CD4-positive, CD25-positive, alpha-beta regulatory T cell (primary cell): ENCODE measurements around the gene HEATR5A. TPM values are rescaled to one million over a fixed set of nuclear protein-coding genes. Genes with fewer than 3 reads are reported as not detected.
"Not testable (repeated sequence)": the region's sequence is repeated elsewhere in the genome, so short reads cannot be mapped to it uniquely, and the experiment has no call there.

Experiments
- ATAC-seq, 2 donors: fragments of 150-1000 bp; cut with Tn5 transposase; one replicate each; pipeline ENCODE4 v1.10.0; 2021; ENCODE audit warnings: low read depth in 2 of 2, moderate number of reproducible peaks in 2 of 2, moderate library complexity in 1 of 2
- DNase-seq, 3 donors: peaks; one replicate each; pipeline versions ENCODE4 v3.0.0 to v3.0.0-alpha.2; 2012 to 2022; ENCODE audit warnings: mixed read lengths in 1 of 3
- H3K27ac ChIP-seq: one replicate; pipeline ENCODE4 v1.7.0; 2013; ENCODE audit warnings: mild to moderate bottlenecking, low read length; ENCODE audit not compliant: insufficient read depth, poor library complexity, severe bottlenecking
- H3K27me3 ChIP-seq: one replicate; pipeline ENCODE4 v1.7.0; 2013; ENCODE audit warnings: low read length; ENCODE audit not compliant: control insufficient read depth, insufficient read depth
- H3K36me3 ChIP-seq: one replicate; pipeline ENCODE4 v1.7.0; 2013; ENCODE audit warnings: mild to moderate bottlenecking, low read length, moderate library complexity; ENCODE audit not compliant: control insufficient read depth, insufficient read depth
- H3K4me1 ChIP-seq: 2 replicates; pipeline ENCODE4 v1.7.0; 2013; ENCODE audit warnings: mild to moderate bottlenecking, low read length; ENCODE audit not compliant: insufficient read depth, control insufficient read depth, poor library complexity, severe bottlenecking
- H3K4me3 ChIP-seq: one replicate; pipeline ENCODE4 v1.7.0; 2013; ENCODE audit warnings: low read depth, mild to moderate bottlenecking, low read length, moderate library complexity
- H3K9me3 ChIP-seq, 2 experiments: 1 replicate in 1 of 2; 2 replicates in 1 of 2; pipeline ENCODE4 v1.7.0; 2013; ENCODE audit warnings: low read length in 2 of 2, mild to moderate bottlenecking in 1 of 2, moderate library complexity in 1 of 2; ENCODE audit not compliant: control insufficient read depth in 2 of 2
- H3K27ac Mint-ChIP-seq, 3 donors: one replicate each; pipeline ENCODE4 v1.8.0; 2020 to 2022; ENCODE audit warnings: mild to moderate bottlenecking in 3 of 3, mixed read lengths in 3 of 3, moderate library complexity in 2 of 3
- H3K27me3 Mint-ChIP-seq: one replicate; pipeline ENCODE4 v1.8.0; 2022; ENCODE audit warnings: mild to moderate bottlenecking, mixed read lengths
- H3K36me3 Mint-ChIP-seq: one replicate; pipeline ENCODE4 v1.8.0; 2020; ENCODE audit warnings: mixed read lengths
- H3K4me1 Mint-ChIP-seq, 4 donors: one replicate each; pipeline ENCODE4 v1.8.0; 2020 to 2022; ENCODE audit warnings: mixed read lengths in 4 of 4, mild to moderate bottlenecking in 1 of 4
- H3K4me3 Mint-ChIP-seq, 4 donors: one replicate each; pipeline ENCODE4 v1.8.0; 2020 to 2022; ENCODE audit warnings: mild to moderate bottlenecking in 4 of 4, mixed read lengths in 4 of 4, moderate library complexity in 3 of 4
- H3K9me3 Mint-ChIP-seq, 7 donors: one replicate each; pipeline ENCODE4 v1.8.0; 2020 to 2022; ENCODE audit warnings: mixed read lengths in 7 of 7, mild to moderate bottlenecking in 3 of 7, moderate library complexity in 2 of 7
- polyA plus RNA-seq, 4 donors: library from polyadenylated mRNA; unstranded; fragments of 300-500 nt; fragmentation: Illumina TruSeq; gene quantifications; one replicate each; pipeline ENCODE4 v1.2.3, GENCODE V29; 2021
- total RNA-seq: library from RNA; stranded (reverse); gene quantifications from one replicate; pipeline ENCODE4 v1.2.3, GENCODE V29; 2022

The HEATR5A gene
- 11.4 TPM for total RNA-seq
- 1 to 10 TPM; 4.2 to 7.4 (median 5.1) TPM for polyA plus RNA-seq

DNA sequence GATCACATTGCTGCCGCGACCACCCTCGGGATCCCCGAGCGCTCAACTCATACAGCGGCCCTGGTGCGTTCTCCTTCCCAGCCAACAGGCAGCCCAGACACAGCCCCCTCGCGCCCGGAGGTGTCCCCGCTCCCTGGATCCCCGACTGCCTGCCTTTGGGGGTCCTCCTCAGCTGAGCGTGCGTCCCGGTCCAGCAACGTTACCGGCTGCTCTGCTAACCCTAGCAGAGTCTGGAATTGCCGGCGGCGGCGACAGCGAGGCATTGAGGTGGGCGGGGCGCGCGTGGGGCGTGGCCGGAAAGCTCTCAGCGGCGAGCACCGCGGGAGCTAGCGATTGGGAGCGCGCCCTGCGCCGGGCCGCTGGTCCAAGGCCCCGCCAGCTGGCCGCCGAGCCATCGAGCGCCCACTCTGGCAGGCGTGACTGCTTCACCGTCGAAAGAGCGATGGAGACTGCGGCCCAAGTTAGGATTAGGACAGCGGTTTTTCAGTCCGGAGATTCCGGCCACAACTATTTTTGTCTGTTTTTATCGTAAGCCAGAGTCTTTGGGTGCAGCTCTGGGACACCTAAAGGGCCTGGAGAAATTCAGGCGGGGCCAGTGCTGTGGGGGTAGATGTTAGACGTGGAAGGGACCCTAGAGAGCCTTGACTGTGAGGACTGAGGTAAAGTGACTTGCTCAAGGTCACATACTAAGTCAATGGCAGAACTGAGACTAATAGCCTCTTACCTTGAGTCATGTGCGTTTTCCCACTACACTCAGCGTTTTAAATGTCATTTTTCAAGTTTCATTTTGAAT lies at the start of gene HEATR5A:
HEATR5A (minus strand) TSS at position 232 of the 793 bp plus-strand sequence. CDS start 17,575 bp downstream, outside the sequence.
- ATAC-seq = peak; percentile 98
- Mint-ChIP-seq H3K4me1 (peaks cover 14 to 27% (median 23%) of the 10 kb centered on the region in 4 donors), H3K27ac (peak within 1 kb of the TSS; percentile 86 to 97 (median 93)), H3K4me3 (peak within 1 kb of the TSS; percentile 89 to 100 (median 97)), H3K27me3 (peaks cover 5% of the 10 kb centered on the region), H3K9me3 (no peaks in the 10 kb centered on the region), H3K36me3 (no peaks in the 10 kb centered on the region)
- Histone ChIP-seq H3K27ac (peak within 1 kb of the TSS; percentile 70), H3K27me3 (no peaks in the 10 kb centered on the region), H3K4me1 (peaks cover 12% of the 10 kb centered on the region), H3K36me3 (no peaks in the 10 kb centered on the region), H3K4me3 (peak within 1 kb of the TSS; percentile 88), H3K9me3 (no peaks in the 10 kb centered on the region)
- DNase-seq = peak; percentile 84 to 94 (median 90)

DNA sequence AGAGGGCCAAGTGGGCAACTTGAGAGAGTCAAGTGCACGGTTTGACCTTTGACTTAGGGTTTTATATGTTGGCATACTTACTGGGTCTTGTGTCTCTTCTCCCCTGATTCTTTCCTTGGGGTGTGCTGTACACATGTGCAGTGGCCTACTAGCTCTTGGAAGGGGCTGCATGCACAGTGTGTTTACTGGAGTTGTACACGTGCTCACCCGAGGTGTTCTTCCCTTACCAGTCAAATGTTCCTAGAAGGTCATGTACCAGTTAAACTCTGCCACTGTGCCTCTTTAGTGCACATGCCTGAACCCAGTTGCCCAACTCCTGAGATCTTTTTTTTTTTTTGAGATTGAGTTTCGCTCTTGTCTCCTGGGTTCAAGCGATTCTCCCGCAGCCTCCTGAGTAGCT lies 46.2 kb upstream of the HEATR5A start:
- Mint-ChIP-seq H3K4me3 (no peak overlapping the region), H3K27me3 (peaks cover 9% of the 10 kb centered on the region), H3K27ac (no peak overlapping the region), H3K36me3 (no peaks in the 10 kb centered on the region), H3K4me1 (no peaks in the 10 kb centered on the region), H3K9me3 (peaks cover 0 to 3% (median 0%) of the 10 kb centered on the region in 7 donors)
- Histone ChIP-seq H3K36me3 (no peaks in the 10 kb centered on the region), H3K9me3 (no peaks in the 10 kb centered on the region), H3K4me3 (no peak overlapping the region), H3K27me3 (peaks cover 6% of the 10 kb centered on the region), H3K4me1 (no peaks in the 10 kb centered on the region), H3K27ac (no peak overlapping the region)
- ATAC-seq (no peak), DNase-seq (no peak)

DNA sequence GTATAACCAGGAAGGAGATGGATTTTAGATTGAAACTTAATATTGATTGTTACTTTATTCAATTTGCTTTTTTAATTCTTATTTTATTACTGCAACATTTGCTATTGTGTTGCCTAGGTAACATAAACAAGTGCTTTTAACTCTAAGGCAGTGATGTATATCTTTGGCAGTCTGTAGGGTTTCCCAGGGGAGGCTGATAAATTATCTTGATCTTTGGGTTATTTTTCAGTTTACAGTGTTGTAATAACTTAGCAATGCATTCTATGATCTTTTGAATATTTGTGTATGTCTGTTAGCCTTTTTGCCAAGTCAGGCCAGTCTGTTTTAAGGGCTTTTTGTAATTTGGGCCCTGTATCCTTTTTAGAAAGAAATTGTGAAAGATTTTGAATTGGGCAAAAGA lies 44.8 kb upstream of the HEATR5A start:
- Mint-ChIP-seq H3K4me3 (no peak overlapping the region), H3K36me3 (no peaks in the 10 kb centered on the region), H3K27ac (no peak overlapping the region), H3K9me3 (peaks cover 0 to 3% (median 0%) of the 10 kb centered on the region in 7 donors), H3K27me3 (peaks cover 20% of the 10 kb centered on the region), H3K4me1 (no peaks in the 10 kb centered on the region)
- ATAC-seq (no peak), DNase-seq (no peak)
- Histone ChIP-seq H3K4me1 (no peaks in the 10 kb centered on the region), H3K27me3 (peaks cover 3% of the 10 kb centered on the region), H3K4me3 (no peak overlapping the region), H3K27ac (no peak overlapping the region), H3K36me3 (no peaks in the 10 kb centered on the region), H3K9me3 (no peaks in the 10 kb centered on the region)

DNA sequence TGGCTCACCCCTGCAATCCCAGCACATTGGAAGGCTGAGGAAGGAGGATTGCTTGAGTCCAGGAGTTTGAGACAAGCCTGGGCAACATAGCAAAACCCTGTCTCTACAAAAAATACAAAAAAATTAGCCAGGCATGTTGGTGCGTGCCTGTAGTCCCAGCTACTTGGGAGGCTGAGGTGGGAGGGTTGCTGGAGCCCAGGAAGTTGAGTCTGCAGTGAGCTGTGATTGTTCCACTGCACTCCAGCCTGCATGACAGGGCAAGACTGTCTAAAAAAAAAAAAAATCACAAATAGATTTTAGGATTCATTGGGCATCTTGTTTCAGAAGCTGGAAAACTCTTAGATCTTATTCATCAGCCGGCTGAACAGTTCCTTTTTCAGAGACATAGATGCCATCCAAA lies 42.1 kb upstream of the HEATR5A start:
- not testable (repeated sequence) for ATAC-seq, H3K9me3 ChIP-seq, H3K36me3 Mint-ChIP-seq, H3K4me3 ChIP-seq, H3K27ac Mint-ChIP-seq, H3K4me3 Mint-ChIP-seq, H3K9me3 Mint-ChIP-seq, H3K36me3 ChIP-seq, H3K4me1 ChIP-seq, H3K27me3 ChIP-seq, H3K27ac ChIP-seq, DNase-seq
- peaks cover 2 to 13% (median 8%) of the 10 kb centered on the region in 4 donors for H3K4me1 Mint-ChIP-seq
- peaks cover 20% of the 10 kb centered on the region for H3K27me3 Mint-ChIP-seq

DNA sequence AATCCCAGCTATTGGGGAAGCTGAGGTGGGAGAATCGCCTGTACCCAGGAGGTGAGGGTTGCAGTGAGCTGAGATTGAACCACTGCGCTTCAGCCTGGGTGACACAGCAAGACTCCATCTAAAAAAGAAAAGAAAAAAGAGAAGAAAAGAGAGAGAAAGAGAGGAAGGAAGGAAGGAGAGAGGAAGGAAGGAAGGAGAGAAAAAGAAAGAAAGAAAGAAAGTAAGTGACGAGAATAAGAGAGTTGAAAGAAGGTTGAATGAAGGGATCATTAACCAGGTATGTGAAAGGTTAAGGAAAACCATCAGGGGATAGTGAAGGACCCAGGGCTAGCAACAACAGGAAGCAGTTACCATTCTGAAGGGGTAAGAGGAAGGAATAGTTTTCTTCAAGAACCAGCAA lies 41.2 kb upstream of the HEATR5A start:
- H3K27me3 Mint-ChIP-seq = peaks cover 20% of the 10 kb centered on the region
- no peak for DNase-seq
- no peak overlapping the region for H3K4me3 Mint-ChIP-seq
- Histone ChIP-seq H3K4me3 (no peak overlapping the region), H3K27me3 (peaks cover 3% of the 10 kb centered on the region), H3K36me3 (no peaks in the 10 kb centered on the region), H3K4me1 (peaks cover 11% of the 10 kb centered on the region), H3K9me3 (no peaks in the 10 kb centered on the region), H3K27ac (no peak overlapping the region)
- ATAC-seq = no peak
- no peaks in the 10 kb centered on the region for H3K36me3 Mint-ChIP-seq
- H3K9me3 Mint-ChIP-seq = peaks cover 0 to 2% (median 0%) of the 10 kb centered on the region in 7 donors
- H3K27ac Mint-ChIP-seq = no peak overlapping the region
- H3K4me1 Mint-ChIP-seq = peaks cover 5 to 18% (median 11%) of the 10 kb centered on the region in 4 donors

DNA sequence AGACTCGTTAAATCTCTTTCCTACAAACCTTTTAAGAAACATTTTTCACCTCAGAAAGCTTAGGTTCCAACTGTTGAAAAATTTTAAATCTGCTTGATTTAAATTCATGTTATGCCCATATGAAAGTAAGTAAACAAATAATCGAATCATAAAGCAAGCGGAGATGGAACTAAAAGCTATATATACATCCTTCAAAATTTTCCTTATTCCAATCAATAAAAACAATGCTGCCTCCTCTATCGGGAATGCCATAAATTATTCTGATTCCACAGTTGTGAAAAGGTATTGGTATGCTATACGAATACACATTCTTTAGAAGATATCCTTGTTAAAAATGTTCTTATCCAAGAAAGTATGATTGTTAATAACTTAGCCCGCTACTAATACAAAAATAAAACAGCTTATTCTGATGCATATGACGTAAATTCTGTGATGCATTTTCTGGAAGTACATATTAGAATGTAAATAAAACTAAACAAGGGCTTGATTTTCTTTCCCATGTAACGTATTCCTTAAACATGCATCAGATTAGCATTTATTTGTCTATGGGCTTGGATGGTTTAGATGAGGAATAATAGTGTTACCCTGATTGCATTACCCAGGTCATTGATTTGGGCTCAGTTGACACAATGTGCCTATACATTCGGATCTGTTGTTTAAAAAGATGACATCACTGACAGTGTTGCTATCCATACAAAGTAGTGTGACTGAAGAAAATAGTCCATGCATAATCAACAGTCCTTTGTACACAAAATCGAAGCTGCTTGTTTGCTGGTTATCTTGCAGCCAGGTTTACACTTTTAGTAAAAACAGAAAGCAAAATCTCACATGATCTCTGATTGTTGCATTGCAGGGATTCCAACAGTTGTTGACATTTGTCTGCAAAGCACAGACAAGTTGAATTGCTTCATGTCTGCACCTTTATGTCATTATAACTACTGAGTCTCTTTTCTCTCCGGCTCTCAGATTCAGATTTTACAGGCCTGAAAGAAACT lies 37.6 kb upstream of the HEATR5A start:
- H3K36me3 Mint-ChIP-seq = peaks cover 2% of the 10 kb centered on the region
- H3K27ac ChIP-seq = peak overlapping the region; percentile 60
- H3K4me3 ChIP-seq = peak overlapping the region; percentile 85
- peaks cover 0 to 2% (median 0%) of the 10 kb centered on the region in 7 donors for H3K9me3 Mint-ChIP-seq
- peaks cover 3% of the 10 kb centered on the region for H3K27me3 ChIP-seq
- H3K4me1 ChIP-seq = peaks cover 19% of the 10 kb centered on the region
- H3K4me3 Mint-ChIP-seq = peak overlapping the region; percentile 89 to 98 (median 96)
- ATAC-seq (no peak), DNase-seq (peak in 1 of 3 donors; percentile 7)
- H3K4me1 Mint-ChIP-seq = peaks cover 12 to 42% (median 19%) of the 10 kb centered on the region in 4 donors
- H3K9me3 ChIP-seq = no peaks in the 10 kb centered on the region
- H3K27ac Mint-ChIP-seq = peak overlapping the region; percentile 95 to 97 (median 97)
- no peaks in the 10 kb centered on the region for H3K36me3 ChIP-seq
- peaks cover 15% of the 10 kb centered on the region for H3K27me3 Mint-ChIP-seq

DNA sequence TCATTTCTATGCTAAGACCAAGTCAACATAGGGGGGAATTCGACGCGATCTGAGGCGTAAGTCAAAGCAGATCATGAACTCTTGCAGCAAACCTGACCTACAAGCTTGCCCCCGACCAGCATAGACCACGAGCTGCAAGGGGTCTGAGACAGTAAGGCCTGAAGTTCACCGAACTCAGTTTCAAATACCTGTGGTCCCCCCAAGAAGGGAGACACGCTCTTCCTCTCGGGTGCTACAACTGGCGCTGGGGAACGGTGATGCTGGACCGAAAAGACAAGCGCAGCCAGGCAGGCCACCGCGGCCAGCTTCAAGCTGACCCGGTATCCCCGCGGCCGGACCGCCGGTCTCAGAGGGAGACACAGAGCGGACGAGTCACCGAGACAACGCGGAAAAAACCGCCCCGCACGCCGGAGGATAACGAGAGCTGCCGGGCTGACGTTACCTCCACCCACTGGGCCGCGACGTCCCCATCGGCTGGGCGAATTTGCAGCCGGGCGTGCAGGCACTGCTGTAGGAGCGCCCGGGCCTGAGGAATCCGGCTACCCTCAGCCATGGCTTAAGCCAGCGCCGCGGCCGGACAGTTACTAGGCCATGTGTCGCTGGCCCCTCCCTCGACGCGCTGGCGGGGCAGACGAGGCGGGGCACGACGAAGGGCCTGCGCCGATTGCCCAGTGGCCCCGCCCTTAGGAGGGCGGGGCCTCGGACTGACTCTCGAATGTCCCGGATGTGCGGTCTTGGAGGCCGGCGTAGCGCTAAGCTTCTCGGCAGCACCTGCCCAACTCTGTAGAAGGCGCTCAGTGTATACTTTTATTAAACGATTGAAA lies 36.7 kb upstream of the HEATR5A start, which contains the start of gene DTD2:
DTD2 (minus strand) TSS at position 666 of the 824 bp plus-strand sequence; CDS start at position 553, 113 bp downstream.
- peak; percentile 88 to 94 (median 89) for DNase-seq
- Mint-ChIP-seq H3K9me3 (peaks cover 0 to 2% (median 0%) of the 10 kb centered on the region in 7 donors), H3K4me1 (peaks cover 12 to 42% (median 19%) of the 10 kb centered on the region in 4 donors), H3K4me3 (peak within 1 kb of the TSS; percentile 89 to 98 (median 96)), H3K27me3 (peaks cover 11% of the 10 kb centered on the region), H3K36me3 (peaks cover 7% of the 10 kb centered on the region), H3K27ac (peak within 1 kb of the TSS; percentile 95 to 97 (median 97))
- Histone ChIP-seq H3K9me3 (no peaks in the 10 kb centered on the region), H3K4me3 (peak within 1 kb of the TSS; percentile 85), H3K27me3 (peaks cover 3% of the 10 kb centered on the region), H3K4me1 (peaks cover 19% of the 10 kb centered on the region), H3K36me3 (peaks cover 5% of the 10 kb centered on the region), H3K27ac (peak within 1 kb of the TSS; percentile 60)
- peak; percentile 98 for ATAC-seq
